HCT116 (cell line): ENCODE results near the gene CNDP2.

ENCODE experiments used
- CBX3 ChIP-seq: IDR thresholded peaks from 2 replicates; pipeline ENCODE4 v1.6.1; 2012; ENCODE audit warnings: low read depth
- CTCF ChIP-seq, 3 experiments: fragments of 200-600 bp in 1 of 3; sonication (generic) in 1 of 3; IDR thresholded peaks in 2 of 3; conservative IDR thresholded peaks in 1 of 3; 2 replicates each; pipeline ENCODE4 v1.5.1; 2012 to 2017; ENCODE audit warnings: low read depth in 2 of 3, low read length in 2 of 3, antibody characterized with exemption in 1 of 3, borderline replicate concordance in 1 of 3, control low read depth in 1 of 3, mild to moderate bottlenecking in 1 of 3, mixed read lengths in 1 of 3, mixed run types in 1 of 3, moderate library complexity in 1 of 3; ENCODE audit not compliant: insufficient read depth in 1 of 3
- SRF ChIP-seq: IDR thresholded peaks from 2 replicates; pipeline ENCODE4 v1.6.1; 2012; ENCODE audit warnings: low read depth
- YY1 ChIP-seq: IDR thresholded peaks from 2 replicates; pipeline ENCODE4 v1.6.1; 2011; ENCODE audit warnings: low read length, low read depth, moderate library complexity, mild to moderate bottlenecking; ENCODE audit not compliant: insufficient replicate concordance; ENCODE audit errors: extremely low read depth

- TF ChIP-seq SRF (no peak), CTCF (IDR thresholded peaks at IDR 0.05 in 2 of 3, conservative IDR thresholded peaks at IDR 0.05 in 1 of 3; ENCODE audit: borderline replicate concordance in 1 of 3, insufficient read depth in 1 of 3, low read depth in 2 of 3, low read length in 2 of 3) (no peak), CBX3 (no peak), YY1 (no peak)
Measured at GRCh38 chr18:74488864-74489263, 7.3 kb upstream of the CNDP2 start.
